ENCODE results near the gene GAREM1. TPM values are rescaled to one million over a fixed set of nuclear protein-coding genes. Genes with fewer than 3 reads are reported as not detected.
A peak's percentile ranks its signal among the peaks of the same experiment; 100 is the strongest.

Gene GAREM1
- total RNA-seq, 3 donors from 2014 or later = 14.5 to 29.0 (median 19.6) TPM

- H3K4me3 ChIP-seq = no peak overlapping the region
- no peaks in the 10 kb centered on the region for H3K9me3 ChIP-seq
- ATAC-seq (no peak), DNase-seq (no peak)
- peaks cover 24% of the 10 kb centered on the region for H3K4me1 ChIP-seq (ENCODE audit: low read depth)
- no peaks in the 10 kb centered on the region for H3K36me3 ChIP-seq (ENCODE audit: low read depth)
- intact Hi-C loops (cut with DNase I, micrococcal nuclease) = loop anchor here in 1 of 2 donors (10.0 kb wide), 1 partner anchor 278 kb away; no protein-coding TSS in a partner anchor
- no peak for TF ChIP-seq CTCF (IDR thresholded peaks at IDR 0.05)
Observed at GRCh38 chr18:32276906-32277305, 193.8 kb downstream of the GAREM1 start.

GRCh38 chr18:32276256-32276655 is 194.4 kb downstream of the GAREM1 start:
- ATAC-seq (peak; percentile 62), DNase-seq (no peak)
- Histone ChIP-seq H3K4me1 (ENCODE audit: low read depth) (peaks cover 24% of the 10 kb centered on the region), H3K9me3 (no peaks in the 10 kb centered on the region), H3K4me3 (no peak overlapping the region), H3K36me3 (ENCODE audit: low read depth) (no peaks in the 10 kb centered on the region)
- TF ChIP-seq CTCF (IDR thresholded peaks at IDR 0.05) = no peak
- intact Hi-C loops (cut with DNase I, micrococcal nuclease) = loop anchor here in 1 of 2 donors (10.0 kb wide), 1 partner anchor 279 kb away; no protein-coding TSS in a partner anchor

GRCh38 chr18:32275221-32275620 is 195.5 kb downstream of the GAREM1 start:
- ATAC-seq (no peak), DNase-seq (no peak)
- intact Hi-C loops (cut with DNase I, micrococcal nuclease) = loop anchor here in 1 of 2 donors (10.0 kb wide), 1 partner anchor 280 kb away; no protein-coding TSS in a partner anchor
- H3K9me3 ChIP-seq = no peaks in the 10 kb centered on the region
- H3K36me3 ChIP-seq (ENCODE audit: low read depth) = no peaks in the 10 kb centered on the region
- peaks cover 24% of the 10 kb centered on the region for H3K4me1 ChIP-seq (ENCODE audit: low read depth)
- H3K4me3 ChIP-seq = no peak overlapping the region
- no peak for TF ChIP-seq CTCF (IDR thresholded peaks at IDR 0.05)

- ATAC-seq = no peak
- H3K36me3 ChIP-seq (ENCODE audit: low read depth) = no peaks in the 10 kb centered on the region
- TF ChIP-seq CTCF (IDR thresholded peaks at IDR 0.05) = no peak
Observed at GRCh38 chr18:32274307-32274706, 196.4 kb downstream of the GAREM1 start.

GRCh38 chr18:32271672-32272208 is 198.9 kb downstream of the GAREM1 start:
- no peak overlapping the region for H3K4me3 ChIP-seq
- H3K36me3 ChIP-seq (ENCODE audit: low read depth) = no peaks in the 10 kb centered on the region
- H3K4me1 ChIP-seq (ENCODE audit: low read depth) = peaks cover 13% of the 10 kb centered on the region
- no peak for TF ChIP-seq CTCF (IDR thresholded peaks at IDR 0.05)
- intact Hi-C loops (cut with DNase I, micrococcal nuclease) = loop anchor here (5.0 to 10.0 kb wide), 3 partner anchors 114 to 283 kb away; partner anchors contain the start of gene GAREM1 (in 1 of the 2)
- H3K9me3 ChIP-seq = no peaks in the 10 kb centered on the region
- DNase-seq (no peak), ATAC-seq (peak; percentile 71)

More at GRCh38 chr18:32274307-32274706, 196.4 kb downstream of the GAREM1 start:
- H3K9me3 ChIP-seq = no peaks in the 10 kb centered on the region
- H3K4me3 ChIP-seq = no peak overlapping the region
- intact Hi-C loops (cut with DNase I, micrococcal nuclease) = loop anchor here (5.0 to 10.0 kb wide), 3 partner anchors 117 to 280 kb away; partner anchors contain the start of gene GAREM1 (in 1 of the 2)
- no peak for DNase-seq
- H3K4me1 ChIP-seq (ENCODE audit: low read depth) = peaks cover 24% of the 10 kb centered on the region

Measured in mucosa of descending colon (tissue), 3 donors.